ENCODE measurements around the gene MSI2.

MSI2 gene

DNA sequence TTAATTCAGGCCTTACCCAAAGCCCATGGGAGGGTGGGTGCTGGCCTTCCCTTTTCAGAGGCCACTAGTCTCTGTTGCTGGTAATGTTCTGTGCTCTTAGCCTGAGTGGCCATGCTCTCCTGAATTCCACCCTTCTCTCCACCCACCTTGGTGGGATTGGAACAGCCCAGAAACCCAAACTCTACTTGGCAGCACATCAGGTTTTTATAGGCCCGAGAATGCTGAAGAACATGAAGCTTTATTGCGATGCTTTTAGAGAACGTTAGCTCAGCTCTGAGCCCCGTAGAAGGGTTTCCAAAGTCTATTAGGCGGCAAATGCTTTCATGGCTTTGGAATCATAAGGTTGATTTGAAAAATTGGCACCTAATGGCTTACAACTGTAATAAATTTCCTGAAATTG lies 209.3 kb downstream of the MSI2 start:
- no peak for DNase-seq (ENCODE audit: low read depth)
- H3K4me3 ChIP-seq (ENCODE audit: low read depth, low read length), result no peak overlapping the region
- TF ChIP-seq, protein P1, sequence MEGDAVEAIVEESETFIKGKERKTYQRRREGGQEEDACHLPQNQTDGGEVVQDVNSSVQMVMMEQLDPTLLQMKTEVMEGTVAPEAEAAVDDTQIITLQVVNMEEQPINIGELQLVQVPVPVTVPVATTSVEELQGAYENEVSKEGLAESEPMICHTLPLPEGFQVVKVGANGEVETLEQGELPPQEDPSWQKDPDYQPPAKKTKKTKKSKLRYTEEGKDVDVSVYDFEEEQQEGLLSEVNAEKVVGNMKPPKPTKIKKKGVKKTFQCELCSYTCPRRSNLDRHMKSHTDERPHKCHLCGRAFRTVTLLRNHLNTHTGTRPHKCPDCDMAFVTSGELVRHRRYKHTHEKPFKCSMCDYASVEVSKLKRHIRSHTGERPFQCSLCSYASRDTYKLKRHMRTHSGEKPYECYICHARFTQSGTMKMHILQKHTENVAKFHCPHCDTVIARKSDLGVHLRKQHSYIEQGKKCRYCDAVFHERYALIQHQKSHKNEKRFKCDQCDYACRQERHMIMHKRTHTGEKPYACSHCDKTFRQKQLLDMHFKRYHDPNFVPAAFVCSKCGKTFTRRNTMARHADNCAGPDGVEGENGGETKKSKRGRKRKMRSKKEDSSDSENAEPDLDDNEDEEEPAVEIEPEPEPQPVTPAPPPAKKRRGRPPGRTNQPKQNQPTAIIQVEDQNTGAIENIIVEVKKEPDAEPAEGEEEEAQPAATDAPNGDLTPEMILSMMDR (conservative IDR thresholded peaks at IDR 0.05; ENCODE audit: low read depth, low read length), result no peak

DNA sequence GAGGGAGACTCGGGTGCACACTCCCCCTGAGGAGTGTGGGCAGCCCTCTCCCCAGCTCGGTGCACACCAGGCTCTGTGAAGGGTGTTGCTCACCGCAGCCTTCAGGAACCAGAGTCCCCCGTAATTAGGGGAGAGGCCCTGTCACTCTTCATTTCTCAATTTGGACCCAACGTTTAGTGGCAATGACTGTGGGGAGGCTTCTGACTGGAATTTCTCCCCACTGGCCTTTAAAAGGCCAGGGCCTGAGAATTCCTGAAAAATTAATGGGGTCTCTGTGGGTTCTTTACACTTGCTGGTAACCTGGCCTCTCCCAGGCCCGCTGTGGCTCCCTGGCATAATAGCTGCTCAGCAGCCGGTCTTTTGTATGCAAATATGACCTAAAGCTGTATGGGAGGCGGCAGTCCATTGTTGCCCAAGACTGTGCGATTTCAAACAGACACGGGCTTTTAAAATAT lies 209.7 kb downstream of the MSI2 start:
- TF ChIP-seq, protein P1 (conservative IDR thresholded peaks at IDR 0.05; ENCODE audit: low read depth, low read length), result no peak
- DNase-seq (ENCODE audit: low read depth), result no peak
- H3K4me3 ChIP-seq (ENCODE audit: low read depth, low read length), result no peak overlapping the region

DNA sequence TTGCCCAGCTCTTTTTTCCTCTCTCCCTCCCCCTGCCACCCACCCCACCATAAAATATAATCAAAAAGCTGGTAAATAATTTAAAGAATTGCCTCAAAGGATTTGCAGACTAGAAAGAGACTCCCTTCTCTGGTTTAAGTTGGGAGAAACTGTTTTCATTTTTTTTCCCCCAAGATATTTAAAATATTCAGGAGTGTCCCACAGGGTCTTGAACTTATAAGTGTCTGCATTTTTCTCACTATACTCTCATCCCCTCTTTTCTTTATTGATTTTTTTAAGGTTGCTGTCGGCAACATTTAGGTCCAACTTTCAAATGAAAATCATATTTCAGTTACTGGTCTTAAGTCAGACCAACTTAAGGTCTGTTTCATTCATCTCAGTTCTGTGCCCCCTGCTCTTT lies 210.2 kb downstream of the MSI2 start:
- H3K4me3 ChIP-seq (ENCODE audit: low read depth, low read length), result no peak overlapping the region
- TF ChIP-seq, protein P1 (conservative IDR thresholded peaks at IDR 0.05; ENCODE audit: low read depth, low read length), result no peak
- no peak for DNase-seq (ENCODE audit: low read depth)

DNA sequence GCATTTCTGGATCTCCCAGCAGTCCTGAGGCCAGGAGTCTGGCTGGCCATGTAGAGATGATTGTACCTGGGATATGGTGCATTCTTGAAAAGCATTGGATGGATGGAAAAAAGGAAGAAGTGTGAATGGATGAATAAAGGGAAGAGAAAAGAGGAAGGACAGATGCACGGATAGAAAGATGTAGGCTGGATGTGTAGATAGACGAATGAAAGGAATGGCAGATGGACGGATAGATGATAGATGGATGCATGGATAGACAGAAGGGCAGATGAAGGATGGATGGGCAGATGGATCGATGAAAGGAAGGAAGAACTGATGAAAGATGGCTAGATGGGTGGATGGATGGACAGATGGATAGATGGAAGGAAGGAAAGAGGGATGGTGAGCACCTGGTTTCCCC lies 210.9 kb downstream of the MSI2 start:
- TF ChIP-seq, protein P1 (conservative IDR thresholded peaks at IDR 0.05; ENCODE audit: low read depth, low read length), result no peak
- H3K4me3 ChIP-seq (ENCODE audit: low read depth, low read length), result no peak overlapping the region
- DNase-seq (ENCODE audit: low read depth), result no peak

DNA sequence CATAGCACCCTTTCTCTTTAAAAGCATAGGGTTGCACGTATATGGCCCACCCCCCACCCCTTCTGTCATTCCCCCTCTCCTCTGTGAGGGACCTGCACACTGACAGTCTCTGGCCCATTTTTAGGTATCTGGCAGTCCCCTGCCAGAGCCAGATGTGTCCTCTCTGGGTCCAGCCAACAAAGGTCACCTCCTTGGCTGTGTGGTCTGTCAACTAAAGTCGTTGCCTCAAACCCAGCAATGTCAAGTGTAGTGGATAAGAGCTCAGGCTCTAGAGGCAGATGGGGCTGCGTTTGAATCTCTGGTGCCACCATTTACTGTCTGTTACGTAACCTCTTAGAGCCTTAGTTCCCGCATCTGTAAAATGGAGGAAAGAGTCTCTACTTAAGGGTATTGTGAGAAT lies 211.5 kb downstream of the MSI2 start:
- DNase-seq (ENCODE audit: low read depth), result no peak
- TF ChIP-seq, protein P1 (conservative IDR thresholded peaks at IDR 0.05; ENCODE audit: low read depth, low read length), result no peak
- no peak overlapping the region for H3K4me3 ChIP-seq (ENCODE audit: low read depth, low read length)

DNA sequence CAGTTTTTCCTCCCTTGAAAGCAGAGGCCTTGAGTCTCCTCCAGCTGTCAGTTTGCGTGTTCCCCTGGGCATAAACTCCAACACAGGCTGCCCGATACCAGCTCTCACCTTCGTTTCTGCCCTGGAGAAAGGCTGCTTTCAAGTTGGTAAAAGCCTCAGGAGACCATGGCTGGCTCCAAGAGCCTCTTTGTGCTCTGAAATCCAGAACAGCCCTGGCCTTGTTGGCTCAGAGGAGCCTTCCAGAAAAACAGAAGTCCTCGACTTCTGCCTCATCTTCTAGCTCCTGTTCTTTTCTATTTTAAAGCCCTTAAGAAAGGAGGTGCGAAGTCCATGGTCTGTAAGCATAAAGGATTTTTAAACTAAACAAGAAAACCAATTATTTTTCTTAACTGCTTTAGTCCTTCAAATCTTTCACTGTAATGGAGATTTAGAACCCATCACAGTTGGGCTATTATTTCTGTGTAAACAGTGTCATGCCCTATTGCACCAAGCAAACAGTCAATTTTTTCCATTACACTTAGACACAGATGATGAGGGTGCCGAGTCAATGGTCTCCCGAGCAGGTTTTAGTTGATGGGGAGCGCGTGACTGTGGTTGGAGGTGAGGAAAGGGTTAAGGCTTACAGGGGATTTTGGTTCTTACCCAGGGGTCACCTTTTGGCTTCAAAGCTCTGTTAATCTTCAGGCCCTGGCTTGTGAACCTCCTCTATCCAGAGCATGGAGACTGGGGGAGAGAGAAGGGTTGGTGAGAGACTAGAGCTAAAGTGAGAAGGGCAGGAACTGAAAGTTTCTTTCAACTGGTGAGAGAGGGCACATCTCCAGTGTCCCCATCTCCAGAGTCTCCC lies 212.8 kb downstream of the MSI2 start:
- H3K4me3 ChIP-seq (ENCODE audit: low read depth, low read length), result no peak overlapping the region
- no peak for DNase-seq (ENCODE audit: low read depth)
- TF ChIP-seq, protein P1 (conservative IDR thresholded peaks at IDR 0.05; ENCODE audit: low read depth, low read length), result no peak

DNA sequence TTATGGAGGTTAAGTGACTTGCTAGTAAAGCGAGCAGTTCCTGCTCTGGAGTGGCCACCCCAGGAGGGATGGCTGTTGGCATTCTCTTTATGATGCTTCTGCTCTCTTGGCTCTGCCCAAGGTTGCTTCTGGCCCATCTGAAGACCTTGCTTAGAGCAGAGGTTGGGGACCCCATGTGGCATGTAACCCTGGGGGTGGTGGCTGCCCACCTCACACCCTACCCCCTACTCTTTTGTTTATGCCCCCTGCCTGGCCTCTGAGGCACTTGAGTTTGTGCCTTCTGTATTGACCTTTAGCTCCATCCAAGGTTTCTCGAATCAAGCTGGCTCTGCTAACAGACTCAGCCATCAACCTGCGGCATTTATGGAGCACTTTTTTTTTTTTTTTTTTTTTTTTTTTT lies 214.6 kb downstream of the MSI2 start:
- H3K4me3 ChIP-seq (ENCODE audit: low read depth, low read length), result no peak overlapping the region
- TF ChIP-seq, protein P1 (conservative IDR thresholded peaks at IDR 0.05; ENCODE audit: low read depth, low read length), result no peak
- no peak for DNase-seq (ENCODE audit: low read depth)

Data from choroid plexus epithelial cell (primary cell).